Central memory CD4-positive, alpha-beta T cell (primary cell): ENCODE measurements around the gene FBP1.
"Not testable (repeated sequence)": the region's sequence is repeated elsewhere in the genome, so short reads cannot be mapped to it uniquely, and the experiment has no call there.

Experiments used
- DNase-seq: peaks from one replicate; pipeline ENCODE4 v3.0.0; 2022

The FBP1 gene

GRCh38 chr9:94568972-94569712 is 70.2 kb downstream of the FBP1 start:
- DNase-seq: no peak

GRCh38 chr9:94568250-94568889 is 70.9 kb downstream of the FBP1 start:
- DNase-seq: no peak

GRCh38 chr9:94567271-94567670 is 72.0 kb downstream of the FBP1 start:
- no peak for DNase-seq

GRCh38 chr9:94566550-94566949 is 72.8 kb downstream of the FBP1 start:
- DNase-seq: no peak

- not testable (repeated sequence) for DNase-seq
Observed at GRCh38 chr9:94564279-94564678, 75.0 kb downstream of the FBP1 start.

GRCh38 chr9:94563548-94563947 is 75.8 kb downstream of the FBP1 start:
- no peak for DNase-seq

GRCh38 chr9:94560237-94560636 is 79.1 kb downstream of the FBP1 start:
- no peak for DNase-seq

GRCh38 chr9:94557376-94557775 is 81.9 kb downstream of the FBP1 start:
- DNase-seq: no peak

GRCh38 chr9:94554439-94555331 is 84.6 kb downstream of the FBP1 start, which contains the start of gene PCAT7:
Gene PCAT7 (plus strand): TSS chr9:94555083.
- DNase-seq: no peak

GRCh38 chr9:94554078-94554438 is 85.3 kb downstream of the FBP1 start:
- no peak for DNase-seq
